Caco-2 (cell line): ENCODE measurements around the gene REEP1. TPM values are rescaled to one million over a fixed set of nuclear protein-coding genes. Genes with fewer than 3 reads are reported as not detected.

Source experiments
- BruUV-seq: library from RNA; stranded (reverse); fragments of 400-500 nt; replicated peaks from 2 replicates; lab custom pipeline; 2021; lab: Mats Ljungman, UMichigan
- CTCF ChIA-PET: fragments of 300-600 bp; sonication (Branson Sonifier 250); formaldehyde crosslinking; loops from one replicate; lab custom pipeline; 2022; ENCODE audit warnings: antibody characterized with exemption; lab: Charles Lee
- POLR2A ChIA-PET: fragments of 300-600 bp; sonication (Branson Sonifier 250); formaldehyde crosslinking; loops from one replicate; lab custom pipeline; 2022; ENCODE audit warnings: antibody characterized with exemption; lab: Charles Lee
- DNase-seq, 2 experiments: peaks; one replicate each; pipeline versions ENCODE4 v3.0.0 to v3.0.0-alpha.2; 2020 to 2022
- H3K27me3 ChIP-seq: replicated peaks from 2 replicates; pipeline ENCODE4 v1.6.0; 2011; ENCODE audit warnings: low read length; ENCODE audit not compliant: control insufficient read depth, insufficient read depth
- H3K36me3 ChIP-seq: 2 replicates; pipeline ENCODE4 v1.5.1; 2011; ENCODE audit warnings: low read length; ENCODE audit not compliant: control insufficient read depth, insufficient read depth
- H3K4me1 ChIP-seq: fragments of 250-450 bp; sonication (Bioruptor Pico); 2 replicates; pipeline ENCODE4 v1.5.1; 2020; ENCODE audit warnings: mild to moderate bottlenecking
- H3K4me3 ChIP-seq: 2 replicates; pipeline ENCODE4 v1.5.1; 2011; ENCODE audit warnings: low read depth, mild to moderate bottlenecking, control low read depth, low read length
- H3K9me3 ChIP-seq: fragments of 250-450 bp; sonication (Bioruptor Pico); 2 replicates; pipeline ENCODE4 v1.5.1; 2020; ENCODE audit warnings: mild to moderate bottlenecking, moderate library complexity
- H3K27ac Mint-ChIP-seq: one replicate; pipeline ENCODE4 v1.8.0; 2022; ENCODE audit warnings: mixed read lengths; ENCODE audit not compliant: unreplicated experiment
- H3K27me3 Mint-ChIP-seq: one replicate; pipeline ENCODE4 v1.8.0; 2022; ENCODE audit warnings: mixed read lengths; ENCODE audit not compliant: insufficient read depth, unreplicated experiment
- H3K36me3 Mint-ChIP-seq: one replicate; pipeline ENCODE4 v1.8.0; 2022; ENCODE audit warnings: mild to moderate bottlenecking, mixed read lengths; ENCODE audit not compliant: insufficient read depth, unreplicated experiment
- H3K4me1 Mint-ChIP-seq: one replicate; pipeline ENCODE4 v1.8.0; 2022; ENCODE audit warnings: low read depth, mixed read lengths; ENCODE audit not compliant: unreplicated experiment
- H3K4me3 Mint-ChIP-seq: one replicate; pipeline ENCODE4 v1.8.0; 2022; ENCODE audit warnings: mild to moderate bottlenecking, moderate library complexity, mixed read lengths; ENCODE audit not compliant: unreplicated experiment
- H3K9me3 Mint-ChIP-seq: one replicate; pipeline ENCODE4 v1.8.0; 2022; ENCODE audit warnings: mixed read lengths; ENCODE audit not compliant: unreplicated experiment
- intact Hi-C: fragments of 100-400 bp; cut with micrococcal nuclease; formaldehyde crosslinking; loops from one replicate; pipeline ENCODE4 v1.10.0; 2022; ENCODE audit not compliant: unreplicated experiment
- total RNA-seq: library from RNA; stranded (reverse); gene quantifications from 2 replicates; pipeline ENCODE4 v1.2.3, GENCODE V29; 2022
- TF ChIP-seq, protein P1 (sequence below), 2 experiments: fragments of 200-600 bp in 1 of 2; IDR thresholded peaks; 1 replicate in 1 of 2; 2 replicates in 1 of 2; pipeline versions ENCODE4 v1.5.1 to v1.8.0; 2011 to 2022; ENCODE audit warnings: antibody characterized with exemption in 1 of 2, control low read depth in 1 of 2, inconsistent platforms in 1 of 2, low read depth in 1 of 2, low read length in 1 of 2, mild to moderate bottlenecking in 1 of 2, moderate library complexity in 1 of 2; ENCODE audit not compliant: insufficient read depth in 1 of 2, severe bottlenecking in 1 of 2, unreplicated experiment in 1 of 2

Gene REEP1
- total RNA-seq, 1 experiment from 2014 or later, result 16.6 TPM

DNA sequence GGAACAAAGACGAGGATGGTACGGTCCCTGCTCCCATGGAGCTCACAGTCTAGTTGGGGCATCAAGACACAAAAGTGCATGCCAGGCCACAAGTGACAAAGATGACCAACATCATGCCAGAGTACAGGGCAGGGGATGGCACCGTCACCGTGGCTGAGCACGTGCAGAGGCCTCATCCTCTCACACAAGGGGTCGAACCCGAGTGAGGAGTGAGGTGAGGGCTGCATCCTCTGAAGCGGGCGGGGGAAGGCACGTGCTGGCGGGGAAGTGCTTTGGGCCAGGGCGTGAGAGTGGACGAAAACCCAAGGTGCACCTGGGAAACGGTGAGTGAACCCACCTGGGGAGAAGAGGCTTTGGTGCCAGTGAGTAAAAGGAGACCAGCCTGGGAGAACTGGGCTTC, 97.2 kb downstream of the REEP1 start:
- TF ChIP-seq, protein P1, sequence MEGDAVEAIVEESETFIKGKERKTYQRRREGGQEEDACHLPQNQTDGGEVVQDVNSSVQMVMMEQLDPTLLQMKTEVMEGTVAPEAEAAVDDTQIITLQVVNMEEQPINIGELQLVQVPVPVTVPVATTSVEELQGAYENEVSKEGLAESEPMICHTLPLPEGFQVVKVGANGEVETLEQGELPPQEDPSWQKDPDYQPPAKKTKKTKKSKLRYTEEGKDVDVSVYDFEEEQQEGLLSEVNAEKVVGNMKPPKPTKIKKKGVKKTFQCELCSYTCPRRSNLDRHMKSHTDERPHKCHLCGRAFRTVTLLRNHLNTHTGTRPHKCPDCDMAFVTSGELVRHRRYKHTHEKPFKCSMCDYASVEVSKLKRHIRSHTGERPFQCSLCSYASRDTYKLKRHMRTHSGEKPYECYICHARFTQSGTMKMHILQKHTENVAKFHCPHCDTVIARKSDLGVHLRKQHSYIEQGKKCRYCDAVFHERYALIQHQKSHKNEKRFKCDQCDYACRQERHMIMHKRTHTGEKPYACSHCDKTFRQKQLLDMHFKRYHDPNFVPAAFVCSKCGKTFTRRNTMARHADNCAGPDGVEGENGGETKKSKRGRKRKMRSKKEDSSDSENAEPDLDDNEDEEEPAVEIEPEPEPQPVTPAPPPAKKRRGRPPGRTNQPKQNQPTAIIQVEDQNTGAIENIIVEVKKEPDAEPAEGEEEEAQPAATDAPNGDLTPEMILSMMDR (IDR thresholded peaks at IDR 0.05; ENCODE audit: insufficient read depth in 1 of 2, low read depth in 1 of 2, low read length in 1 of 2, severe bottlenecking in 1 of 2, unreplicated experiment in 1 of 2), result no peak
- Histone ChIP-seq H3K9me3 (no peaks in the 10 kb centered on the region), H3K27me3 (no peaks in the 10 kb centered on the region), H3K36me3 (no peaks in the 10 kb centered on the region), H3K4me1 (peaks cover 15% of the 10 kb centered on the region), H3K4me3 (no peak overlapping the region)
- Mint-ChIP-seq H3K9me3 (peaks cover 7% of the 10 kb centered on the region), H3K27me3 (no peaks in the 10 kb centered on the region), H3K36me3 (no peaks in the 10 kb centered on the region), H3K4me3 (no peak overlapping the region), H3K27ac (no peak overlapping the region), H3K4me1 (peaks cover 21% of the 10 kb centered on the region)
- DNase-seq, result no peak
- POLR2A ChIA-PET, result no interaction called here
- intact Hi-C loops, result no loop called here
- BruUV-seq, result no TSS peak
- CTCF ChIA-PET, result no interaction called here

DNA sequence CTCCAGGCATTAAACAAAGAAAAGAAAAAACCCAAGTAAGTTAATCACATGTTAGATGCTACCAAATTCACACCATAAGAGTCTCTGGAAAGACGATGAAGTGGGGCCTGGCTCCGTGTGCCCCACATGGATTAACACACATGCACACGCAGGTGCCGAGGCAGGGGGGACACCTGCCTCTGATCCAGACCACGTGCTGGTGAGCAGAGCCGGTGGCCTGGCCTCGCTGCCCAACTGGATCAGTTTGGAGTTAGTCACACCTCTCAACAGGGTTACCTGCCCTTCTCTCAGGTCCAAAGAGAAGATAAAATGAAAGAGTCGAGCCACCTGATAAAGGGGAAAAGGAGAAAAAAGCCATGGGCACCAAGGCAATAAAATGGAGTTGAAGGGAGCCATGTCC, 97.7 kb downstream of the REEP1 start:
- Mint-ChIP-seq H3K9me3 (peaks cover 7% of the 10 kb centered on the region), H3K36me3 (no peaks in the 10 kb centered on the region), H3K4me3 (no peak overlapping the region), H3K4me1 (peaks cover 21% of the 10 kb centered on the region), H3K27me3 (no peaks in the 10 kb centered on the region), H3K27ac (no peak overlapping the region)
- CTCF ChIA-PET, result no interaction called here
- TF ChIP-seq, protein P1 (IDR thresholded peaks at IDR 0.05; ENCODE audit: insufficient read depth in 1 of 2, low read depth in 1 of 2, low read length in 1 of 2, severe bottlenecking in 1 of 2, unreplicated experiment in 1 of 2), result no peak
- H3K27me3 ChIP-seq, result no peaks in the 10 kb centered on the region
- no peaks in the 10 kb centered on the region for H3K36me3 ChIP-seq
- no peak for DNase-seq
- no peaks in the 10 kb centered on the region for H3K9me3 ChIP-seq
- BruUV-seq, result no TSS peak
- POLR2A ChIA-PET, result no interaction called here
- H3K4me1 ChIP-seq, result peaks cover 11% of the 10 kb centered on the region
- H3K4me3 ChIP-seq, result no peak overlapping the region
- intact Hi-C loops, result no loop called here

DNA sequence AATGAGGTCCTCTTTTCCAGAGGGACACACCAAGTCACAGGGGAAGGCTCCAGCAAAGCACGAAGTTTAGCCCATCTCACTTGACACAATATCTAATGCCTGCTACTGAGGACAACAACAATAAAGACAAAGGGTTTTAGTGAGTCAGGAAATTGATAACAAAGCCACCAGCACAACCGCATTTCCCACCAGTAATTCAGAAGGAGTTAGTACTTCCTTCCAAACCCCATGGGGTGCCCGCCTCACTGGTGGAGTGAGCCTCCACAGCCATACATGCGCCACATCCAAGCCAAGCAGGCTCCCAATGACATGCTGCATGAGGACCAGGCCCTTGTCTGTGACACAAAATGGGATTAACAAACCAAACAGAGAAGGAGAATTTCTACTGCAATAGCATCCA, 98.1 kb downstream of the REEP1 start:
- CTCF ChIA-PET, result no interaction called here

More for the DNA sequence above, 98.1 kb downstream of the REEP1 start:
- H3K36me3 Mint-ChIP-seq, result no peaks in the 10 kb centered on the region
- H3K4me1 Mint-ChIP-seq, result peaks cover 18% of the 10 kb centered on the region
- no peak for DNase-seq
- H3K9me3 Mint-ChIP-seq, result peaks cover 5% of the 10 kb centered on the region
- TF ChIP-seq, protein P1 (IDR thresholded peaks at IDR 0.05; ENCODE audit: insufficient read depth in 1 of 2, low read depth in 1 of 2, low read length in 1 of 2, severe bottlenecking in 1 of 2, unreplicated experiment in 1 of 2), result no peak
- Histone ChIP-seq H3K9me3 (no peaks in the 10 kb centered on the region), H3K4me1 (peaks cover 7% of the 10 kb centered on the region; the same call in 1 of the 2 replicates), H3K4me3 (no peak overlapping the region), H3K36me3 (no peaks in the 10 kb centered on the region), H3K27me3 (no peaks in the 10 kb centered on the region)
- no peaks in the 10 kb centered on the region for H3K27me3 Mint-ChIP-seq
- intact Hi-C loops, result no loop called here
- H3K27ac Mint-ChIP-seq, result no peak overlapping the region
- no peak overlapping the region for H3K4me3 Mint-ChIP-seq
- BruUV-seq, result no TSS peak
- POLR2A ChIA-PET, result no interaction called here
